Activated naive CD4-positive, alpha-beta T cell treated with anti-CD3 and anti-CD28 coated beads for 36 hours (primary cell): Measurements from ENCODE around the gene IFNGR2. TPM values are rescaled to one million over a fixed set of nuclear protein-coding genes. Genes with fewer than 3 reads are reported as not detected.
"Not testable (repeated sequence)": the region's sequence is repeated elsewhere in the genome, so short reads cannot be mapped to it uniquely, and the experiment has no call there.

Source experiments
- CTCF ChIA-PET: fragments of 350-600 bp; sonication (Branson Sonifier 250); formaldehyde crosslinking; loops from one replicate; lab custom pipeline; 2021; ENCODE audit warnings: antibody characterized with exemption; lab: Charles Lee
- DNase-seq: peaks from one replicate; pipeline ENCODE4 v3.0.0-alpha.2; 2020
- H3K27ac Mint-ChIP-seq: one replicate; pipeline ENCODE4 v1.8.0; 2021; ENCODE audit warnings: mild to moderate bottlenecking, mixed read lengths
- H3K27me3 Mint-ChIP-seq: one replicate; pipeline ENCODE4 v1.8.0; 2021; ENCODE audit warnings: low read depth, mixed read lengths
- H3K36me3 Mint-ChIP-seq: one replicate; pipeline ENCODE4 v1.8.0; 2021; ENCODE audit warnings: low read depth, mixed read lengths
- H3K4me1 Mint-ChIP-seq: one replicate; pipeline ENCODE4 v1.8.0; 2021; ENCODE audit warnings: low read depth, mixed read lengths
- H3K4me3 Mint-ChIP-seq: one replicate; pipeline ENCODE4 v1.8.0; 2021; ENCODE audit warnings: mild to moderate bottlenecking, moderate library complexity, mixed read lengths
- H3K9me3 Mint-ChIP-seq: one replicate; pipeline ENCODE4 v1.8.0; 2021; ENCODE audit warnings: mixed read lengths
- intact Hi-C: fragments of 100-400 bp; cut with micrococcal nuclease; formaldehyde crosslinking; loops from one replicate; pipeline ENCODE4 v1.15.1; 2023
- total RNA-seq, 2 experiments: library from RNA; stranded (reverse); gene quantifications; one replicate each; pipeline ENCODE4 v1.2.3, GENCODE V29; 2021

The IFNGR2 gene
- total RNA-seq, 2 experiments from 2014 or later: 16.3 to 17.5 TPM

DNA sequence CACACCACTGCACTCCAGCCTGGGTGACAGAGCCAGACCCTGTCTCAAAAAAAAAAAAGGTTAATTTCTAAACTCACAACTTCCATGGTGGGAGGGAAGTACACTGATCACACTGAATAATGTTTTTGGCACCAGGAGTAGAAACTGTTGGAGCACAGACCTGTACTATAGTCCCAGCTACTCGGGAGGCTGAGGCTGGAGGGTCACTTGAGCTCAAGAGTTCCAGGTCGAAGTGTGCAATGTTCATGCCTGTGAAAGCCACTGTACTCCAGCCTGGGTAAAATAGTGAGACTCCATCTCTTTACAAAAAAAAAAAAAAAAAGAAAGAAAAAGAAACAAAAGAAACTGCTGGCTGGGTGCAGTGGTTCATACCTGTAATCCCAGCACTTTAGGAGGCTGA lies 41.3 kb downstream of the IFNGR2 start:
- H3K9me3 Mint-ChIP-seq: no peaks in the 10 kb centered on the region
- peaks cover 6% of the 10 kb centered on the region for H3K36me3 Mint-ChIP-seq
- intact Hi-C loops: loop anchor here (2.0 to 10.0 kb wide), 3 partner anchors 64 to 610 kb away; no protein-coding TSS in a partner anchor
- no peaks in the 10 kb centered on the region for H3K27me3 Mint-ChIP-seq
- no peak overlapping the region for H3K4me3 Mint-ChIP-seq
- no peak for DNase-seq
- H3K27ac Mint-ChIP-seq: no peak overlapping the region
- CTCF ChIA-PET: interaction anchor here (0.6 to 7.6 kb wide), 33 partner anchors 8 to 738 kb away, joined by 3 to 79 read pairs (median 5); partner anchors contain the start of gene TMEM50B
- peaks cover 4% of the 10 kb centered on the region for H3K4me1 Mint-ChIP-seq

DNA sequence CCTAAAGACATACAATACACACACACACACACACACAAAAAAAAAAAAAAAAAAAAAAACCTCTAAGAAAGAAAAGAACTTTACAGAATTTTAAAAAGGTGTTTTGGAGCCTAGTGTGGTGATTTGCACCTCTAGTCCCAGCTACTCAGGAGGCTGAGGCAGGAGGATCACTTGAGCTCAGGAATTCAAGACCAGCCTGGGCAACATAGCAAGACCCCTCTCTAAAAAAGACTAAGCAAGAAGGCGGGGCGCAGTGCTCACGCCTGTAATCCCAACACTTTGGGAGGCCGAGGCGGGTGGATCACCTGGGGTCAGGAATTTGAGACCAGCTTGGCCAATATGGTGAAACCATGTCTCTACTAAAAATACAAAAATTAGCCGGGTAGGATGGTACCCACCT lies 43.4 kb downstream of the IFNGR2 start:
- CTCF ChIA-PET: interaction anchor here (0.6 to 7.6 kb wide), 11 partner anchors 9 to 257 kb away, joined by 3 to 79 read pairs (median 6); no protein-coding TSS in a partner anchor
- intact Hi-C loops: loop anchor here (5.0 to 10.0 kb wide), 3 partner anchors 314 to 612 kb away; no protein-coding TSS in a partner anchor

DNA sequence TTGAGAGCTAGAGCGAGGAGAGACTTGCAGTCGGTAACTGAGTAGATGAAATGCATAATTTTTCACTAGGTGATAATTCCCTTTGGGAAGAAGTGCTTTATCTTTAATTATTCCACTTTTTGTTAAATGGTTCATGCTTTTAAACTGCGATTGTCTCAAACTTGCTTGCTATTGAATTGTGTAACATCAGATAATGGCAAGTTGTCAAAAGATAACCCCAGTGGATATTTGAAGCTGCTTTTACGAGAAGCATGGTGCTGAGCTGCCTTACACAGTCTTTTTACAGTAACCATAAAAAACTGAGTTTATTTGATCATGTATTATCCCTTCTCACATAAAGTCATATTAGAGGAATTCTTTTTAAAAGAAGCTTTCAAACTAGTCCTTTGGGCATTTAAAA lies 46.4 kb downstream of the IFNGR2 start:
- H3K4me1 Mint-ChIP-seq: peaks cover 4% of the 10 kb centered on the region
- H3K4me3 Mint-ChIP-seq: no peak overlapping the region
- intact Hi-C loops: loop anchor here (5.0 to 10.0 kb wide), 3 partner anchors 317 to 615 kb away; no protein-coding TSS in a partner anchor
- no peak for DNase-seq
- no peak overlapping the region for H3K27ac Mint-ChIP-seq
- CTCF ChIA-PET: interaction anchor here (0.8 to 7.6 kb wide), 2 partner anchors 13 to 89 kb away, joined by 3 to 79 read pairs; no protein-coding TSS in a partner anchor
- no peaks in the 10 kb centered on the region for H3K9me3 Mint-ChIP-seq
- no peaks in the 10 kb centered on the region for H3K27me3 Mint-ChIP-seq
- peaks cover 3% of the 10 kb centered on the region for H3K36me3 Mint-ChIP-seq

More for the DNA sequence above, 43.4 kb downstream of the IFNGR2 start:
- not testable (repeated sequence) for H3K4me3 Mint-ChIP-seq, H3K4me1 Mint-ChIP-seq, H3K9me3 Mint-ChIP-seq, DNase-seq, H3K27ac Mint-ChIP-seq, H3K36me3 Mint-ChIP-seq, H3K27me3 Mint-ChIP-seq

DNA sequence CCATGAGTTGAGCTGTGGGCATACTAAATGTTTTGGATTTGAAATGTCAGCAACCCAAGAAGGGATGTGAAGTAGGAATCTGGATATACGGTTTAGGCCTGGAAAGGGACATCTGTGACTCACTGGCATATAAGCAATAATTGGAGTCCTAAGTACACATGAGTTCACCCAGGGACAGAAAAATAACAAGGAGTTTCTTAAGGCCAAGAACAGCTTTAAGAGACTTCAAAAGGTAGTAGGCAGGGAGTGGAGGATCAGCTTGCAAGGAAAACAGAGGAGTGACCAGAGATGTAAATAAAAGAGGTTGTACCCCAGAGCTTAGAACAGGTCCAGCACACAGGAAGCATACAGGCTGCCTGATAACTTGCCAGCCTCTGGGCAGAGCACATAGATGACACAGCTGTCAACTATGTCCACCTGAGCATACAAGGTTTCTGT lies 48.4 kb downstream of the IFNGR2 start:
- peaks cover 3% of the 10 kb centered on the region for H3K4me1 Mint-ChIP-seq
- H3K4me3 Mint-ChIP-seq: no peak overlapping the region
- no peaks in the 10 kb centered on the region for H3K9me3 Mint-ChIP-seq
- intact Hi-C loops: no loop called here
- H3K36me3 Mint-ChIP-seq: peaks cover 3% of the 10 kb centered on the region
- no peak overlapping the region for H3K27ac Mint-ChIP-seq
- DNase-seq: no peak
- H3K27me3 Mint-ChIP-seq: no peaks in the 10 kb centered on the region
- CTCF ChIA-PET: interaction anchor here (0.6 to 1.9 kb wide), 4 partner anchors 10 to 332 kb away, joined by 3 to 4 read pairs (median 4); no protein-coding TSS in a partner anchor

DNA sequence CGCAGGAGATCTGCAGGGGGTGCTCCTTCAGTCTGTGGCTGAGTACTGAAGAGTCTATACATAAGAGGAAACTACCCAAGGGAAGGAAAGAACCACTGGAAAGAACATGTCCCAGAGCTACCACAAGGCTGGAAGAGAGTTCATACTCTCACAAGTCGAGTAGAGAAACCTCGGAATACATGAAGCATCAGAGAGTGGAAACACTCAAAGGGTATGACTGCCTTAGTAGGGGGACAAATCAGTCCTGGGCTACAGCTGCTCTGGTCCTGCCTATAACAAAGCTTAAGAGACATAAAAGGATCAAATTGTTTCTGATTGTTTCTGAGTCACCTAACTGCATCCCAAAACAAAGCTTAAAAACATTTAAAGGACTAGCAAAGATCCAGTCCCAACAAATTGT lies 49.1 kb downstream of the IFNGR2 start:
- H3K36me3 Mint-ChIP-seq: peaks cover 3% of the 10 kb centered on the region
- H3K9me3 Mint-ChIP-seq: no peaks in the 10 kb centered on the region
- no peak for DNase-seq
- H3K4me3 Mint-ChIP-seq: no peak overlapping the region
- CTCF ChIA-PET: interaction anchor here (0.5 to 1.9 kb wide), 7 partner anchors 9 to 1055 kb away, joined by 3 to 4 read pairs (median 4); no protein-coding TSS in a partner anchor
- H3K27me3 Mint-ChIP-seq: no peaks in the 10 kb centered on the region
- intact Hi-C loops: no loop called here
- H3K27ac Mint-ChIP-seq: no peak overlapping the region
- peaks cover 3% of the 10 kb centered on the region for H3K4me1 Mint-ChIP-seq

DNA sequence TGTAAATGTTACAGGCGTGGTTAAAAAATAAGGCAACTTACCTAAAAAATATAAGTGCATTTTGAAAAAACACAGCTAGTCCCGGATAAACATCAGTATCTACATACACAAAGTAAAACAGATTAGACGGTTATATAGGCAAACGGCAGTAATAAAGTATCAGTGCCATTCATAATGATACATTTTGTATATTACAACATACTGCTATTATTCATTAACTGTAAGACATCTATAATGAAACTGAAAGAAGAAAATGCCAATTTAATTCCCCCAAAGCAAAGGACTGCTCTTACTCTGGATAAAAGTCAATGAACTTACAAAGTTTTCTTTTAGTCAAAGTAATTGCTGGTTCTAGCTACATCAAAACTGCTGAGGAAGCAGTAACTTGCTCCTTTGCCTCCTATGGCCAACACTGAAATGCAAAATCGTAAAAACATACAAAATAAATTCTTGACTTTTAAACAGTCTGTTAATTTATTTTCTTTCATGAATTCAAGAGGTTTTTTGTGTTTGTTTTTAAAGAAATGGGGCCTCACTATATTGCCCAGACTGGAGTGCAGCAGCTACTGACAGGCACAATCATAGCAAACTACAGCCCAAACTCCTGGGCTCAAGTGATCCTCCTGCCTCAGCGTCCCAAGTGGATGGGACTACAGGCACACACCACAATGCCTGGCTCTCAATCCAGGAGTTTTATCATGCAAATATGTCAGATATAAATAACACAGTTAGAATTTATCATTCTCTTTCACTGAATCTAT lies 52.7 kb downstream of the IFNGR2 start:
- Mint-ChIP-seq H3K36me3 (peaks cover 6% of the 10 kb centered on the region), H3K4me1 (peaks cover 3% of the 10 kb centered on the region), H3K27me3 (no peaks in the 10 kb centered on the region), H3K4me3 (no peak overlapping the region), H3K27ac (no peak overlapping the region), H3K9me3 (no peaks in the 10 kb centered on the region)
- no peak for DNase-seq
- CTCF ChIA-PET: interaction anchor here (0.6 kb wide), 1 partner anchor 9 kb away, joined by 4 read pairs; no protein-coding TSS in a partner anchor
- intact Hi-C loops: no loop called here

DNA sequence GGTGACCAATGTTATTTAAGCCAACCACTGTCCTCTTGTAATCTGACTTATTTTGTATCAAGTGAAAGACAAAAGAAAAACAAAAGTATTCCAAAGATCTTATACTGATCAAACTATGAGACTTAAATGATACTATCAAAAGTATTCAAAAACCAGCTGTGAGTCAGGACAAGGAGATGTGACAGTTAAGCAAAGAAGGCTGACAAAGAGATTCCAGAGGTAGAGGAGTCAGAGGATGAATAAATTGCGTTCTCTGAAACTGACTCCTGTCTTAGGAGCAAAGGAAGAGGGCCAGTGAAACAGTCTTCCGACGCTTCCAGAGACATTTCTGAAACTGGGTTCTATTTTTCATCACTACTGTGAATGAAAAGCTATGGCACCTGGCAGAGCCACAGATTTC lies 55.6 kb downstream of the IFNGR2 start:
- no peak for DNase-seq
- no peaks in the 10 kb centered on the region for H3K9me3 Mint-ChIP-seq
- no peak overlapping the region for H3K4me3 Mint-ChIP-seq
- H3K4me1 Mint-ChIP-seq: peaks cover 3% of the 10 kb centered on the region
- intact Hi-C loops: no loop called here
- CTCF ChIA-PET: interaction anchor here (0.6 to 1.7 kb wide), 4 partner anchors 14 to 147 kb away, joined by 3 to 6 read pairs (median 4); no protein-coding TSS in a partner anchor
- peaks cover 3% of the 10 kb centered on the region for H3K36me3 Mint-ChIP-seq
- no peak overlapping the region for H3K27ac Mint-ChIP-seq
- no peaks in the 10 kb centered on the region for H3K27me3 Mint-ChIP-seq

DNA sequence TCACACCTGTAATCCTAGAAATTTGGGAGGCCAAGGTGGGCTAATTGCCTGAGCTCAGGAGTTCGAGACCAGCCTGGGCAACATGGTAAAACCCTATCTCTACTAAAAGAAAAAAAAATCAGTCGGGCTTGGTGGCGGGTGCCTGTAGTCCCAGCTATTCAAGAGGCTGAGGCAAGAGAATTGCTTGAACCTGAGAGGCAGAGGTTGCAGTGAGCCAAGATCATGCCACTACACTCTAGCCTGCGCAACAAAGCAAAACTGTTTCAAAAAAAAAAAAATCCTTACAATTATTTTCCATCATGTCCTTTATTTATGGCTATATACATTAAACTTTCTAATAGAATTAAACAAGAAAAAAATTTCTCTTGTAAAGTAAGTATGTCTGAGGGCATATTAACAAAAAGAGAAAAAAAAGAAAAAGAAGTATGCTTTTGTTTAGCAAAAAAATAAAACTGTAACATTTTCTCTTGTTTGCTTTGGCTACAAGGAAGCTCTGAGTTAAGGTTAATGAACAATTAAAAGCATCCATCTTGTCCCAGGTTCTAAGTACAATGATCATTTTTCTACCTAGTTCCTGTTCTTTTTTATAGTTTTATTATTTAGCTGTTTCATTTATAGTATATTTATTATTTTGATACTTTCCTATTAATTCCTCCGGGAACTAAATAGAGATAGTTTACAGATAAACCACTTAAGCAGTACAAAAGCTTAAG lies 58.5 kb downstream of the IFNGR2 start:
- CTCF ChIA-PET: interaction anchor here (0.6 to 1.8 kb wide), 6 partner anchors 9 to 816 kb away, joined by 3 to 4 read pairs (median 3); no protein-coding TSS in a partner anchor
- no peaks in the 10 kb centered on the region for H3K9me3 Mint-ChIP-seq
- H3K36me3 Mint-ChIP-seq: peaks cover 3% of the 10 kb centered on the region
- intact Hi-C loops: no loop called here
- no peaks in the 10 kb centered on the region for H3K27me3 Mint-ChIP-seq
- DNase-seq: no peak
- H3K4me3 Mint-ChIP-seq: no peak overlapping the region
- no peak overlapping the region for H3K27ac Mint-ChIP-seq
- H3K4me1 Mint-ChIP-seq: peaks cover 3% of the 10 kb centered on the region

DNA sequence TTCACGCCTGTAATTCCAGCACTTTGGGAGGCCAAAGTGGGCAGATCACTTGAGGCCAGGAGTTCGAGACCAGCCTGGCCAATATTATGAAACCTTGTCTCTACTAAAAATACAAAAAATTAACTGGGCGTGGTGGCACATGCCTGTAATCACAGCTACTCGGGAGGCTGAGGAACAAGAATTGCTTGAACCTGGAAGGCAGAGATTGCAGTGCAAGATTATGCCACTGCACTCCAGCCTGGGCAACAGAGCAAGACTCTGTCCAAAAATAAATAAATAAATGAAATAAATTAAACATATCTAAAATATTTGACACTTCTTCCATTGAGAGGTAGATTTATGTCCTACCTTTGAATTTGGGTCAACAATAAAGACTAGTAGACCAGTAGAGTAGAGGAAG lies 66.0 kb downstream of the IFNGR2 start:
- H3K27ac Mint-ChIP-seq, H3K4me3 Mint-ChIP-seq: not testable (repeated sequence)

DNA sequence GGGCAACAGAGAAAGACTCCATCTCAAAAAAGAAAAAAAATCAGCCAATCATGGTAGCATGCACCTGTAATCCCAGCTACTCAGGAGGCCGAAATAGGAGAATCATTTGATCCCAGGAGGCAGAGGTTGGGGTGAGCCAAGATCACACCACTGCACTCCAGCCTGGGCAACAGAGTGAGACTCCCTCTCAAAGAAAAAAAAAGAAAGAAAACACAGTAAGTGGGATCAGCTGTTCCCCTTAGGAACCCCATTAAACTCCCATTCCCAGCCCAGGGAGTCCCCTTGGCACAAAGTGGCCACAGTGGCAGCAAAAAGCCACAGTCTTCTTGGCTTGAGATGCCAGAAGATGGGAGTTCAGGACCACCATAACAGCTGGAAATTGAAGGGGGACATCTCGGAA lies 67.5 kb downstream of the IFNGR2 start:
- no peak overlapping the region for H3K27ac Mint-ChIP-seq
- no peak for DNase-seq
- H3K36me3 Mint-ChIP-seq: peaks cover 1% of the 10 kb centered on the region
- intact Hi-C loops: no loop called here
- H3K4me1 Mint-ChIP-seq: peaks cover 20% of the 10 kb centered on the region
- no peak overlapping the region for H3K4me3 Mint-ChIP-seq
- no peaks in the 10 kb centered on the region for H3K27me3 Mint-ChIP-seq
- no peaks in the 10 kb centered on the region for H3K9me3 Mint-ChIP-seq
- CTCF ChIA-PET: interaction anchor here (0.6 to 0.9 kb wide), 3 partner anchors 9 to 907 kb away, joined by 3 to 4 read pairs (median 3); no protein-coding TSS in a partner anchor

More for the DNA sequence above, 66.0 kb downstream of the IFNGR2 start:
- H3K36me3 Mint-ChIP-seq, intact Hi-C loops, H3K9me3 Mint-ChIP-seq, H3K27me3 Mint-ChIP-seq, DNase-seq: not testable (repeated sequence)
- CTCF ChIA-PET: interaction anchor here (2.4 kb wide), 1 partner anchor 24 kb away, joined by 9 read pairs; no protein-coding TSS in a partner anchor
- peaks cover 22% of the 10 kb centered on the region for H3K4me1 Mint-ChIP-seq

DNA sequence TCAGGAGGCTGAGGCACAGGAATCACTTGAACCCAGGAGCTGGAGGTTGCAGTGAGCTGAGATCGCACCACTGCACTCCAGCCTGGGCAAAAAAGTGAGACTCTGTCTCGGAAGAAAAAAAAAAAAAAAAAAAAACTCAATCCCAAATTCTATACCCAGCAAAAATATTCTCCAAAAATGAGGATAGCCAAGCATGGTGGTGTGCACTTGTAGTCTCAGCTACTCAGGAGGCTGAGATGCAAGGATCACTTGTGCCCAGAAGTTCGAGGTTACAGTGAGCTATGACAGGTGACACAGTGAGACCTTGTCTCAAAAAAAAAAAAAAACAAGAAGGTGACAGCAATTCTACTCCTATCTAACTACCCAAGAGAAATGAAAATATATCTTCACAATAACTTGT lies 70.1 kb downstream of the IFNGR2 start:
- intact Hi-C loops: no loop called here
- Mint-ChIP-seq H3K27ac (no peak overlapping the region), H3K36me3 (peaks cover 1% of the 10 kb centered on the region), H3K27me3 (no peaks in the 10 kb centered on the region), H3K9me3 (no peaks in the 10 kb centered on the region), H3K4me3 (no peak overlapping the region), H3K4me1 (peaks cover 24% of the 10 kb centered on the region)
- DNase-seq: no peak
- CTCF ChIA-PET: no interaction called here

DNA sequence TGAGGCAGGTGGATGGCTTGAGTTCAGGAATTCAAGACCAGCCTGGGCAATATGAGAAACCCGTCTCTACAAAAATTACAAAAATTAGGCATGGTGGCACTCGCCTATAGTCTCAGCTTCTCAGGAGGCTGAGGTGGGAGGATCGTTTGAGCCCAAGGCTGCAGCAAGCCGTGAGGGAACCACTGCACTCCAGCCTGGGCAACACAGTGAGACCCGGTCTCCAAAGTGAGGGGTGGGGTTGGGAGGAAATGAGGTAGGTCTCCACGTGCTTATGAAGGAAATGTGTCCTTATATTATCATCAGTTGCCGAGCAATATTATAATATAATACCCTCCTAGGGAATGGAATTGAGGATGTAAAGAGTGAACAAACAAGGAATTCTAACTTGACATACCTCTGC lies 73.9 kb downstream of the IFNGR2 start:
- H3K27ac Mint-ChIP-seq: no peak overlapping the region
- no peak for DNase-seq
- peaks cover 23% of the 10 kb centered on the region for H3K4me1 Mint-ChIP-seq
- no peaks in the 10 kb centered on the region for H3K9me3 Mint-ChIP-seq
- H3K4me3 Mint-ChIP-seq: no peak overlapping the region
- intact Hi-C loops: loop anchor here (5.0 kb wide), 1 partner anchor 705 kb away; the partner anchor contains the start of gene PAXBP1
- CTCF ChIA-PET: no interaction called here
- peaks cover 1% of the 10 kb centered on the region for H3K36me3 Mint-ChIP-seq
- no peaks in the 10 kb centered on the region for H3K27me3 Mint-ChIP-seq
